NCI-H2196 (cell line): ENCODE results near the gene PHGDH.
"Not testable (repeated sequence)": the region's sequence is repeated elsewhere in the genome, so short reads cannot be mapped to it uniquely, and the experiment has no call there.

Experiments
- DNase-seq: peaks from one replicate; lab custom pipeline; 2025; ENCODE audit not compliant: unreplicated experiment; lab: John Stamatoyannopoulos, UW

The PHGDH gene

DNA sequence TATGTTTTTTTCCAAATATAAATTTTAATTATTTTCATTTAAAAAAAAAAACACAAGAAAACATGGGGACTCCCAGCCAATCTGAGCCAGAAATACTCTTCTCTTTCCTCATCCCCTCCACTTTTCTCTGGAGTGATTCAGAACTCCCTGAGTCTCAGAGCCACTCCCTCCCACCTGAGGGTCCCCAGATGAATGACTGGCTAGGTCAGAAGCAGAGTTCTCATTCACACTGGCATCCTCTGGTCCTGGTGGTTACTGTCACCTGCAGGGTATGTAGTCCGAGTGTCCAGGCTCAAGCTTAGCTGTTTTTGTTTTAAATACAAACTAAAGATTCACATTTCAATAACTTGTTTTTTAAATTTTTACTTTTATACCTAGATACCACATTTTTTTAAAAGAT lies 50.7 kb downstream of the PHGDH start:
- no peak for DNase-seq

DNA sequence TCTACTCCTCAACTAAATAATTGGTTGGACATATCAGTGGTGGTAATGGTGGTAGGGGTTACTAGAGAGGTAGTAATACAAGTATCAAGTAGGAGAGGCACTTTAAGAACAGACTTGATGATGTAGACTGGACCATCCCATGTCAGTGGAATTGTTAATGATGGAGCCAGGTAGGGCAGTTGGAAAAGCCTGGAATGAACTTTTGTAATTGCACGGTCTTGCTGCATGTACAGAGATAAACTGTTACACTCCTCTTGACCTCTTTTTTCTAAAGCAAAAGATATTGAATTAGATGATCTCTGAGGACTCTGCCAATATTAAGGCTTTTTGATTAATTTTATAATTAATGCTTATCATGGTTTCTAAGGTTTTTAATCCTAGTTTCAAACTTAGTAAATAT lies 51.2 kb downstream of the PHGDH start:
- no peak for DNase-seq

DNA sequence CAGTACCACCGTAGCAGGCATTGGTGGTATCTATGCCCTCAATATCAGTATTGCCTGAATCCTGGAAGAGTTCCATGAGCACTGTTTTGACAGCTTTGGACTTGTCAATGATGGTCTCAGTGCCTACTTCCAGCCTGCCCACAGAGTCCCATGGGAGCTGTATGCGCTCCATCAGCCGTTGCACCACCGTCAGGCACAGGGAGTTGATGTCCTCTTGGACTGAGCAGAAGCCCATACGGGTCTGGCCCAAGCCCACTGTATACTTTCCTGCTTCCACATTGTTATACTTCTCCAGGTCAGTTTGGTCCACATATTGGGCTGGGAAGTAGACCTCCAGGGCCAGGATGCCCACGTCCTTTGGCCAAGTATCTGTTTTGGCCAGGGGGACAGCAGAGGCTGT lies 52.5 kb downstream of the PHGDH start:
- no peak for DNase-seq

DNA sequence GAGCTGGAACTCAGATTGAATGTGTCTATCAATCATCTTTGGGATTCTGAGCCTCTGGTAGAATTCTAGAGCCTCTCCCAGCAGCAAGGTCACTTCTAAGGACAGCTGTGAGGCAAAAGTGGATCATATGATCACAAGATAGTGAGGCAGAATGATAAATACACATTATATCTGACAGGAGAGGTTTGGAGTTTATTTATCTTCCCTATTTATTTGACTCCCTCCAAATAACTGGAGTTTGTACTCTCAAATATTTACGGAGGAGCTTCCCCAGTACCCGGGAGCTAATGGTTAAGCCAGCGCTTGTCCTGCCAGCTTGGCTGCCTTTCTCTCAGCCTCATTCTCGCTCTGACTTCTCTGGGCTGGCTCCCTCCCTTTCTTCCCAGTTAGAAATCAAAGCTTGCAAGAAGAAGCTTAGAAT lies 54.6 kb downstream of the PHGDH start:
- DNase-seq: no peak

DNA sequence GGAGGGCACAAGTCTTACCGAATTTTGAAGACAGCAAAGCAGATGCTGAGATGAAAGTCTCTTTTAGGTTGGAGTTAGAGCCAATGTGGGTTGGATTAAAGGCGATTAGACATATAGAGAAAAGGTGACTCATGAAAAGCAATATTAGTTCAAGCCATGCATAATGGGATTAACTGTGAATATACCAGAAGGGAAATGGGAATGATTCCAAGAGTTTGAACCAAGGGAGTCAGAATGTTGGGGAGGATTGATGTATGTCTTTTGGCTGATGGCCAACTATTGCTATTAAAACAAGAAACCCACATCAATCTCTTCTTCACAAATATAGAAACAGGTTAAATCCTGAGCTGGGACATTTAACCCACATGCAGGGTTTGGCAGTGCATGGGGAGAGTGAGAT lies 55.8 kb downstream of the PHGDH start:
- DNase-seq: no peak

DNA sequence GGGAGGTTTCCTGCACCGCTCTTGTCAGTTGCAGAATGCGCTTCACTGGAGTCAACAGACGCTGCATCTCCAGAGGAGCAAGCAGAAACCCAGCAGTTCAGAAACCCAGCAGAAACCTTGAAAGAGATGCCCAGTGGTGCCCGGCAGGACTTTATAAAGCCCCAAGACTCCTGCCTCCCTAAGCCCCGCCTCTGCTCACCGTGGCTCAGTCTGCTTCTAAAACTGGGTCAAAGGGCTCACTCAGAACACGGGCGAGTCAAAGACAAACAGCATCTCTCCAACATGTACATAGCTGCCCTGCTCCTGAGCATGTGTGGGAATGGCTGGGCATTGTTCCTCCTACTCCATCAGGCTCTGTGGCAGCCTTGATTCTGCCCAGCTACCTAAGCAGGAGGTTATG lies 57.0 kb downstream of the PHGDH start, which contains the start of gene HMGCS2:
Gene HMGCS2, minus strand, starts transcription at position 128 of the 400 bp plus-strand sequence. Its CDS starts 61 bp downstream, at position 67.
- DNase-seq: no peak

DNA sequence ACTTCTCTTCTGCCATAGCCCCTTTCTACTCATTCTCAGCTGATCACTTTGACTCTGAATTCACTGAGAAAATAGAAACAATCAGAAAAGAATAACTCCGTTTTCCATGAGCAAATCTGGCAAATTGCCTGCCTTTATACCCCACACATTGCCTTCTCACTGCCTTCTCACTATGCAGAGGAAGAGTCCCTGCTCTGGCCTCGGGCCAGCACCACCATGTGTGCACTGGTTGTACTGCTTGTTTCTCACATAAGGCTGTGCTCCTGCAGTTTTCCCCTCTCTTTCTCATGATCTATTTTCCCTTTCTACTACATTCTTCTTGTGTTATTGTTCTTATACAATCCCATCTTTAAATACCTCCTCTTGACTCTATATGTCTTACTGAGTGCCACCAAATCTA lies 59.3 kb downstream of the PHGDH start:
- no peak for DNase-seq

DNA sequence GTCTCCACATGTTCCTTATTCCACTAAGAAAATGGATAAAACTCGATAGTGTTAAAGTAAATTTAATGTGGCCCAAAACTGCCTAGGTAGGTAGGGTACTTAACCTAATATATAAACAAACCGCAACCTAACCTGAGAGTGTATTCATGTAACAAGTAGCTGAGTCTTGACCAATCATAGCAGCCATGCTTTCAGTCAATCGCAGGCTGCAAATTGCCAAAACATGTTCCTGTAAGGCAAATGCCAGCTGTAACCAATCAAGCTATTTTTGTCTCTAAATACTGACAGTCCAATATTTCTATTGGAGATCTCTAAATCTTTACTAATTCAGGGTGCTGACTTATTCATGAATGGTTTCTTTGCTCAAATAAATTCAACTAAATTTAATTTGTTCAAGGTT lies 60.0 kb downstream of the PHGDH start:
- no peak for DNase-seq

DNA sequence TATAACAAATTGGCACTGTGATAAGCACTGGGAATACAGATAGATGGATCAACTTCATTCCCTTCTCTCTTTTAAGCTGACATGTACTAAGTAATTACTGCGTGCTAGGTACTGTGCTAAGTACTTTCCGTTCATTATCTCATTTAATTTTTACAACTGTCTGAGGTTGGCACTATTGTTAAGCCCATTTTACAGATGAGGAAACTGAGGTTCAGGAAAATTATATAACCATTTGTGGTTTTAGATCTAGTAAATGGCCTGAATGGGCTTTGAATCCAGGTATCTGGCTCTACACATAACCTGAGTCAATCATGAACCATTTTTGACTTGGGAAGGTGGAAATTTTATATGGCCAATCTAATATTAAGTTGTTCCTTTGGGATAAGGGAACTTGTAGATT lies 60.6 kb downstream of the PHGDH start:
- no peak for DNase-seq

DNA sequence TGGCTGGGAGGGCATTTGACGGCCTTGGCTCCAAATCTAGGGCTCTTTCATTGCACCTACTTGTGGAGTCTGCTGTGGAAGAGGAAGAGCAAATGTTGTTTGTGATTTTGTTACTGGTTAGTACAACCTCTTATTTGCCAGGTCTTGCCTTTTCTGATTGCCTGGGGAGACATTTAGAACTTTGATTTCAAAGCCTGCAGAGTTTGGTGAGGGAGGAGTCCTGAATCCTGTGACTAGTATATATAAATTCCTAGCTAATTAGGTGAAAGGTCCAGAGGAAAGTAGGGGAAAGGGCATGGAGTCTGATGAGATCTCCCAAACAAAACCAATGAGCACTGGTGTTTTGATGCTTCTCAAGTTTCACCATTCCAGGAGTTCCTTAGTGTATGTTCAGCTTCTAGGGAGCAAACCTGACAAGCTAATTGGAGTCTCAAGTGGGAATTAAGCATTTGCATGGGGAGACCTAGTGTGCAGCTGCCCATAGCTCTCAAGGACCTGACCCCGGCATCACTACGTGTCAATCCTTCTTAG lies 62.0 kb downstream of the PHGDH start:
- DNase-seq: no peak

DNA sequence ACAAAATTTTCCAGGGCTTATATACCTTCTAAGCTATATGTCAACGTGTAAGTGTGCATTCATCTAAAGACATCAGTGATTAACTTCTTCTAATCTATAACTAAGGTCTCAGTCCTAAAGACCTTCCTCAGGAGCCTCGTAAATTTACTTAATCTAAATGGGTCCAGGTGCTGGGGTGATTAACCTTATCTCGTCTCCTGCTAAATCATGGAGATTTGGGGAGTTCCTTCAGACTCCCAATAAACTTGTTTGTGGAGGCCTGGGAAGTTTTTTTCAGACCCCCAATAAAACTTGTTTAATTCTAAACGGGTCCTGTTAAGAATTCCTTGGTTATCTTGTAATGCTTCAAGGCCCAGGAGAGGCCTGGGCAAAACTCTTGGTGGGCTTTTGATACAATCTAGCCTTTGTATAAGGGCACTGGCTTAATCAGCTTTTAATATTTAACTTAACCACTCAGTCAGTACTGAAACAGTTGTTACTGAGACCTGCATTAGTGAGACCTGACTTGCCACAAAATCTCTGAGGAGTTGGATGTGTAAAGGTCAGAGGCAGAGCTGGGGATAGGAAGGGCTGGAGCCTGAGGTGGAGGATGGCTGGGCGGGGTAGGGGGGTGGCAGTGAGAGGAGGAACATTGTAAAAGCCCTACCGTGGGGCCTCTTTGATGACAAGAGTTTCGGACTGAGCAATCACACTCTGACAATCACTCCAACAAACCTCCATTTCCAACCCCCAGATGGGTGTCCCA lies 63.2 kb downstream of the PHGDH start:
- no peak for DNase-seq

DNA sequence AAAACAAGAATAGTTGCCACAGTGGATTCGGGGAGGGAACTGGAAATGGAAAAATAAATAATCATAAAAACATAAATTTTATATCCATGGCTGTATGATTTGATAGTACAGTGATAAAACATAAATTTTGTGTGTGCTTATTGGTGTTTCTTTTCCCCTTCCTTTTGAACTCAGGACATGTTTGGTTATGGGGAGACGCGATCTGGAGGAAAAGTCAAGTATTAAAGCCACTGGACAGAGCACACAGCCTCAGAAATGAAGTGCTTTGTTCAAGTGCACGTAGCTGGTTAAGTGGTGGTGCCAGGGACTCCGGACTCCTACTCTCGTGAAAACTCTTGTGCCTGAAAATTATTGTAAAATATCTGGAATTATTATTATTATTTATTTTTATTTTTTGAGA lies 66.6 kb downstream of the PHGDH start:
- no peak for DNase-seq

DNA sequence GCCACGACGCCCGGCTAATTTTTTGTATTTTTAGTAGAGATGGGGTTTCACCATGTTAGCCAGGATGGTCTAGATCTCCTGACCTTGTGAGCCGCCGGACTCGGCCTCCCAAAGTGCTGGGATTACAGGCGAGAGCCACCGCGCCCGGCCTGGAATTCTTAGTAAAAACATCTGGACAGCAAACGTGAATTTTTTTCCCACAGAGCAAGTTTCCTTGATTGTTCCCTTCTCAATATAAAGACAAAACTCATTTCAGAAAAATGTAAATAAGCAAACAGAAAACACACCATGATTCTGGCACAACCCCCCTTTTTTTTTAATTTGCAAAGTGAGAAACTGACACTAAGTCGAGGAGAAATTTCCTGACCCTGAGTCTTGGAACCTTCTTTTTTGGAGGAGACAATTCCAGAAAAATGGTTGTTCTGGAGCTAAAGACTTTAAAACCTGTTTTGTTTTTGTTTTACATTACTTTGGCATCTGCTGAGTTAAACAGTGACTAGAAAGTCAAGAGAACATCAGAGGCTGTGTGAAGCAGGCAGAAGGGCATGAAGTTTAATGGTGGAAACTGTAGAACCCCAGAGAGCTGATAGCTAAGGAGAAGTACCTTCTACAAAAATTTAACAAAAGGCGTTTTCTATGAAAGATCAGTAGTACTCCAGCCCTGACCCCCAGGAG lies 67.3 kb downstream of the PHGDH start:
- no peak for DNase-seq

DNA sequence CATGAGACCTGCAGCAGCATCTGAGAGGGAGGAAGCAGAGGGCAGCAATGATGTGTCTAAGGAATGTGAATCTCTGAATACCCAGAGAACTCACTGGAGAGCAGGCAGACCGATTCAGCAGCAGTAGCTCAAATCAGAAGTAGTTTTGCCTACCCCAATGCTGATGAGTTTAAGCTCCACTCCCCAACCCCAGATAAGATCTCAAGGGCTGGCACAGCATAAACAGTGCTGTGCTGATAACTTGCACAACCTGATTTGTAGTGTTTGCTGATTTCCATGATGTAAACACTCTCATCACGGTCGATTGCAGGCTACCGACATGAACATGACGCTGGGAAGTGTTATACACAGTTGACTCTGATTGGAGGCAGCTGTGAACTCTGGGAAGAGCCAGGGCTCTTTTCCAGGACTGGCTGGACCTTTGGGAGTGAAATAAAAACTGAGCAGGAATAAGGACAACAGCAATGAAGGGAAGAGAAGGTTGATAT lies 68.2 kb downstream of the PHGDH start:
- peak; percentile 38 for DNase-seq

DNA sequence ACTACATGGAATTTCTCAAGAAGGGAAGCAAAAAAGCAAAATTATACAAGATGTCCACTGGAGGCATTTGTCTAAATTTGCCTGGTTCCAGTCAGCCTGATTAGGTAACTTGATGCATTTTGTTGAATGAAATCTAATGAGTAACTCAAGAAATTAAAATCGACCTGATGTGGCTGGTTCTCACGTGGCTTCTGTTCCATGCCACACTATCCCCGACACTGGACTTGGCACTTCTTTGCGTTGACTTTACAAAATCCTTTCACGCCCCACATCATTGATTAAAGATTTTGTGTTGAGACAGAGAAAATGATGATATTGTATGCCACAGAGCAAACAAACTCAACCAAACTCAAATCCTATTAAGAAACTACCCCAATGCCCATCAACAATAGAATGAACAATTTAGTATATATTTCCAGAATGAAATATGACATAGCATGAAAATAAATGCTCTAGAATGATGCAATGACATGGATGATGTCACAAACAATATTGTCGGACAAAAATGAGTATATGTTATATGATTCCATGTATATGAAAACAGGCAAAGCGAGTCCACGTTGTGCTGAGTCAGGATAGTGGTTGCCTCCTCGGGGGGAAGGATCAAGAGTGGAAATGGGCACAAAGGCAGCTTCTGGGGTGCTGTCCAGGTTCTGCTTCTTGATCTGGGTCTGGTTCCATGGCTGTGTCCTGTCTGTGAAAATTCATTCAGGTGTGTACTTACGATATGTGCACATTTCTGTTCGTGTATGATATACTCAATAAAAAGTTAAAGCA lies 69.9 kb downstream of the PHGDH start:
- DNase-seq: no peak

DNA sequence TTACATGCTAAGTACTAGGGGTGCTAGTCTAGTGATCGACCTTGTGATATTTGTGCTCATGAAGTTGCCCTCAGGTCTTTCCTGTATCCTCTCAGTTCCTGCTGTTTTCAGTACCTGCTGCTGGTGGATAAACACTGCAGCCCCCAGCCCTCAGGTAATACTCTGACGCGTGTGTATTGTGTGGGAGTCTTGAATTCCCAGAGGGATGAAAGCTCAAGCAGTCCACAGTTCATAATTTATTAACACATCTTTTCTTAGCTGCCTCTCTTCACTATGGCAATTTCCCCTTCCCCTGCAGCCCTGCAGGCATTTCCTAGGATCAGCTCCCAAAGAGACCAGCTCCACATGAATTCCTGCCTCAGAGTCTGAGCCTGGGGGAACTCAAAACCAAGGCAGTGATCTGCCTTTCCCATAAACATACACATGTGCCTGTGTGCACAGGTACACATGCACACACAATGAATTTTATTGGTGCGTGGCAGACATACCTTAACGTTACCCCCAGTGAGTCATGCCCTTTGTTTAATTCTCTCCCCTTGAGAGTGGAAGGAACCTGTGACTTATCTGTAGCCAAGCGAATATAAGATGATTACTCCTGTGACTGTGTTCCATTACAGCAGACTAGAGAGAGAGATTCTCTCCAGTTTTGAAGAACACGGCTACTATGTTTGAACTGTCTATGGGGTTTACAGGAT lies 71.0 kb downstream of the PHGDH start:
- no peak for DNase-seq

DNA sequence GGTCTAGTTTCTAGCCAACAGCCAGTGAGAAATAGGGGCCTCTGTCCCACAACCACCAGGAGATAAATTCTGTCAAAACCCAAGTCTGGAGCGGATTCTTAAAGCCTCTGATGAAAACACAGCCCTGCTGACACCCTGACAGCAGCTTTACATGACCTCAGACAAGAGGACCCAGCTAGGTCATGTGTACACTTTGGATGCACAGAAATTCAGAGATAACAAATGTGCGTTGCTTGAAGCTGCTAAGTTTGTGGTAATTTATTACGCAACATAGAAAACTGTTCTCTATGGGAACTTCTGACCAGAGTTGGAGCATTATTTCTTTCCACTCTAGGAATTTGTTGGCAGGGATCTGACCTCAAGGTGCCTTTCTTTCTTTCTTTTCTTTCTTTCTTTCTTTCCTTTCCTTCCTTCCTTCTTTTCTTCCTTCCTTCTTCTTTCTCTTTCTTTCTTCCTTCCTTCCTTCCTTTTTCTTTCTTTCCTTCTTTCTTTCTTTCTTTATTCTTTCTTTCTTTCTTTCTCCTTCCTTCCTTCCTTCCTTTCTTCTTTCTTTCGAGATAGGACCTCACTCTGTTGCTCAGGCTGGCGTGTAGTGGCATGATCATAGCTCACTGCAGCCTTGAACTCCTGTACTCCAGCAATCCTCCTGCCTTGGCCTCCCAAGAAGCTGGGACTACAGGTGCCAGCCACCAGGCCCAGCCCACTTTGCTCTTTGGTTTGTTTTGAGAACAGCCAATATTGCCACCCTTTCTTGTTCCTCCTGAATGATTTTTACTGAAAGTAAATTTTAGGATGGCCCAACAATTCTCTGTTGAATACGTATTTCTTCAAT lies 71.8 kb downstream of the PHGDH start:
- DNase-seq: no peak

DNA sequence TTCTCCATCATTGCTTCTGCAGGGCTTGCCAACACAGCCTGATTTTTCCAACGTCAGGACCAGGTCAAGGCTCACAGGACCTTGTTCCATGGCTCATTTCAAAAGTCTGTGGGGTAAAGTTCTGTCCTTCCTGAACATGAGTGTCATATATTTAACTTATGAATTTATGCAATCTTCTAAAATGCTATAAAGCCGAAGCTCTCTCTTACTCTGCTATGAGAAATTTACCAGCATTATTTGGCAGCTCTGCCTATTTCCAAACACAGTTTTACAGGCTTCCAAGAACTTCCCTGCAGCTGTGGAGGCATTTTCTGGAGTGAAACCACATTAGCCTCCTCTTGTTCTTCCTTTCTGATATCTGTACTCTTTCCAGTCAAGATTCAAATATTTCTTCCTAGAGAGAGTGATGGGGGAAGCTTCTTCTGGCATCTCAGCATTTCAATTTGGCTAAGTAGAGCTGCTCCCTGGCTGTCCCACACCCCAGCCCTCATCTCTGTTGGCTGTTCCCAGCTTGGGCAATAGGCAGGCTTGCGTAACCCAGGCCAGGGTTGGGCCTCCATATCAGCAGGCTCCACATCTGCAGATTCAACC lies 72.6 kb downstream of the PHGDH start:
- no peak for DNase-seq

DNA sequence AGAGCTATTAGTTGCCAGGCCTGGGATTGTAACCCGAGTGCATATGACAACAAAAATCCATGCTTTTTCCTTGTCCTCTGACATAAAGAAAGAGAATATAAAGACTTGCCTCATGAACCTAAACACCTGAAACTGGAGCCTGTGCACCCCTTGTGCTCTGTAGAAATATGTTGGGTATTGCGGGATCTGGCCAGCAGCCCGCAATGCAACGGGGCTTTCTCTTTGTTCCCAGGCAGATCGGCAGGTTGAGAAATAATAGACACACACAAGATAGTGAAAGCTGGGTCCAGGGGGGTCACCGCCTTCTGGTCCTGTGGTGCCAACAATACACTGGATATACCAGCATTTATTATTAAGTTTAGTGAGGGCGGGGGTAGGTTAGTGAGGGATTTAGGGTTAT lies 74.3 kb downstream of the PHGDH start:
- DNase-seq: not testable (repeated sequence)
